Esophagus squamous epithelium (tissue), 5 donors: Measurements from ENCODE around the gene GINS2. TPM values are rescaled to one million over a fixed set of nuclear protein-coding genes. Genes with fewer than 3 reads are reported as not detected.

ENCODE experiments used
- DNase-seq: peaks from one replicate; lab custom pipeline; 2025; lab: John Stamatoyannopoulos, UW
- H3K27ac ChIP-seq, 4 donors: fragments of 200-600 bp; sonication (generic); one replicate each; pipeline ENCODE4 v1.5.1; 2016 to 2019; ENCODE audit warnings: mild to moderate bottlenecking in 1 of 4
- H3K27me3 ChIP-seq, 4 donors: fragments of 200-600 bp; sonication (generic); 1 replicate in 3 of 4; 2 replicates in 1 of 4; pipeline versions ENCODE4 v1.5.1 to v1.6.0; 2017 to 2021; ENCODE audit warnings: antibody characterized with exemption in 1 of 4
- H3K36me3 ChIP-seq, 3 donors: fragments of 200-600 bp; sonication (generic); one replicate each; pipeline ENCODE4 v1.5.1; 2016 to 2019
- H3K4me1 ChIP-seq, 3 donors: fragments of 200-600 bp; sonication (generic); one replicate each; pipeline ENCODE4 v1.5.1; 2017 to 2019
- H3K4me3 ChIP-seq, 4 donors: fragments of 200-600 bp; sonication (generic); 1 replicate in 3 of 4; 2 replicates in 1 of 4; pipeline ENCODE4 v1.5.1; 2016 to 2019; ENCODE audit warnings: mild to moderate bottlenecking in 2 of 4, moderate library complexity in 1 of 4
- H3K9me3 ChIP-seq, 3 donors: fragments of 200-600 bp; sonication (generic); one replicate each; pipeline ENCODE4 v1.5.1; 2016 to 2019
- POLR2A ChIP-seq, 4 donors: fragments of 450-650 bp; IDR thresholded peaks; one replicate each; pipeline ENCODE4 v1.6.1; 2017; ENCODE audit warnings: antibody characterized with exemption in 4 of 4, mild to moderate bottlenecking in 4 of 4, moderate library complexity in 3 of 4
- WGBS, 2 donors: methylation state at CpG; one replicate each; pipeline ENCODE4 v1.1.5; 2018; 5-methylcytosine and 5-hydroxymethylcytosine counted together
- intact Hi-C: fragments of 100-400 bp; cut with DNase I; formaldehyde crosslinking; loops from one replicate; pipeline ENCODE4 v1.15.0; 2022
- total RNA-seq, 4 donors: library from RNA; depleted of rRNA; stranded (reverse); fragments of >200 nt; gene quantifications; one replicate each; pipeline ENCODE4 v1.1.0, GENCODE V29; 2016
- TF ChIP-seq, protein P1 (sequence below), 6 experiments: fragments of 450-650 bp in 4 of 6; fragments of 200-600 bp in 2 of 6; sonication (generic) in 2 of 6; IDR thresholded peaks; one replicate each; pipeline ENCODE4 v1.5.1; 2016 to 2019; ENCODE audit warnings: antibody characterized with exemption in 6 of 6, mild to moderate bottlenecking in 4 of 6, moderate library complexity in 4 of 6
- donor health status: DM: yes; HTN: yes; CAD: no.

Gene GINS2
- total RNA-seq, 4 donors from 2014 or later, result 2.5 to 12.6 (median 6.7) TPM

- H3K4me3 ChIP-seq, result no peak overlapping the region
- no peak overlapping the region for H3K27ac ChIP-seq
- no peaks in the 10 kb centered on the region for H3K9me3 ChIP-seq
- intact Hi-C loops, result no loop called here
- H3K36me3 ChIP-seq, result peaks cover 0 to 46% (median 0%) of the 10 kb centered on the region in 3 donors
- TF ChIP-seq, protein P1, sequence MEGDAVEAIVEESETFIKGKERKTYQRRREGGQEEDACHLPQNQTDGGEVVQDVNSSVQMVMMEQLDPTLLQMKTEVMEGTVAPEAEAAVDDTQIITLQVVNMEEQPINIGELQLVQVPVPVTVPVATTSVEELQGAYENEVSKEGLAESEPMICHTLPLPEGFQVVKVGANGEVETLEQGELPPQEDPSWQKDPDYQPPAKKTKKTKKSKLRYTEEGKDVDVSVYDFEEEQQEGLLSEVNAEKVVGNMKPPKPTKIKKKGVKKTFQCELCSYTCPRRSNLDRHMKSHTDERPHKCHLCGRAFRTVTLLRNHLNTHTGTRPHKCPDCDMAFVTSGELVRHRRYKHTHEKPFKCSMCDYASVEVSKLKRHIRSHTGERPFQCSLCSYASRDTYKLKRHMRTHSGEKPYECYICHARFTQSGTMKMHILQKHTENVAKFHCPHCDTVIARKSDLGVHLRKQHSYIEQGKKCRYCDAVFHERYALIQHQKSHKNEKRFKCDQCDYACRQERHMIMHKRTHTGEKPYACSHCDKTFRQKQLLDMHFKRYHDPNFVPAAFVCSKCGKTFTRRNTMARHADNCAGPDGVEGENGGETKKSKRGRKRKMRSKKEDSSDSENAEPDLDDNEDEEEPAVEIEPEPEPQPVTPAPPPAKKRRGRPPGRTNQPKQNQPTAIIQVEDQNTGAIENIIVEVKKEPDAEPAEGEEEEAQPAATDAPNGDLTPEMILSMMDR (IDR thresholded peaks at IDR 0.05), result no peak
- TF ChIP-seq POLR2A (IDR thresholded peaks at IDR 0.05), result no peak
- no peak for DNase-seq
- 78 to 80% methylated on average over 1 to 3 of the region's 27 CpGs for WGBS, 2 donors
- H3K27me3 ChIP-seq, result no peaks in the 10 kb centered on the region
- H3K4me1 ChIP-seq, result peaks cover 38 to 67% (median 38%) of the 10 kb centered on the region in 3 donors
Observed at GRCh38 chr16:85636234-85636812, 52.4 kb downstream of the GINS2 start.

GRCh38 chr16:85635545-85636140 is 53.1 kb downstream of the GINS2 start:
- H3K9me3 ChIP-seq, result no peaks in the 10 kb centered on the region
- no peak for TF ChIP-seq POLR2A (IDR thresholded peaks at IDR 0.05)
- TF ChIP-seq, protein P1 (IDR thresholded peaks at IDR 0.05), result no peak
- 43 to 60% methylated on average over 5 to 16 of the region's 26 CpGs for WGBS, 2 donors
- DNase-seq, result no peak
- H3K4me1 ChIP-seq, result peaks cover 31 to 60% (median 31%) of the 10 kb centered on the region in 3 donors
- intact Hi-C loops, result no loop called here
- H3K27ac ChIP-seq, result no peak overlapping the region
- H3K36me3 ChIP-seq, result peaks cover 0 to 50% (median 0%) of the 10 kb centered on the region in 3 donors
- H3K27me3 ChIP-seq, result no peaks in the 10 kb centered on the region
- no peak overlapping the region for H3K4me3 ChIP-seq

DNA sequence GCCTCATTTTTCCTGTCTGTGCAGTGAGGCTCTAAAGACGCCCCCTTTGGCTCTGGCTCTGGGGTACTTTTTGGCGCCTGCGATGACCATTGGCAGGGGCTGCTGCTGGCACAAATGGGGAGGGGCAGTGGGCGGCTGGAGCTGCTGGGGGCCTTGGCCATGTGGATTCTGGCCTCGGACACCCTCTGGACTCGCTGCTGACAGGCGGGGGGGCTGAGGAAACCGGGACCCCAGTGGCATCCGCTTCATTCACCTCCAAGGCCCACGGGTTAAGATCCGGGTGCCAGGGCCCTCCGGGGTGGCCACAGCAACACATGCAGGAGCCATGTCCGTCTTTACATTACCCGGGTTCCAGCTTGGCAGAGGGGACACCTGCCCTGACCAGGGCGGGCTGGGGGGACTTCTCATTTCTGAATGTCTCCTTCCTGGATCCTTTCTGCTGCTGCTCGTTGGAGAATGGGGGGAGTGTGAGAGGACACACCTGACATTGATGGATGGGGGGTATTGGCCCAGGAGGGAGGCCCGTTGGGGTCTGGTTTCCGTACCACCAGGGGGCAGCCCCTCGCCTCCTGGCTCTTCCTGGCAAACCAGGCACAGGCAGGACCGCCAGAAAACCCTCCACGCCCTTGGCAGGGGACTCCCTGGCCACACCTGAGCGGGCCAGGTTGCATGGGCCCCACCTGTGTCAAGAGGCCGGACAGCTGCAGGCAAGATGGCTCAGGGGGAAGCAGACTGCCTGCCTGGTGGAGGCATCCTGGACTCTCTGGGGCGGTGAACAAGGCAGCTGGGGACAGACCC is 53.8 kb downstream of the GINS2 start:
- Histone ChIP-seq H3K36me3 (peaks cover 0 to 55% (median 0%) of the 10 kb centered on the region in 3 donors), H3K9me3 (peaks cover 0 to 2% (median 1%) of the 10 kb centered on the region in 3 donors), H3K4me3 (no peak overlapping the region), H3K27ac (no peak overlapping the region), H3K27me3 (no peaks in the 10 kb centered on the region), H3K4me1 (peaks cover 24 to 53% (median 24%) of the 10 kb centered on the region in 3 donors)
- DNase-seq, result no peak
- intact Hi-C loops, result no loop called here
- WGBS, 2 donors, result 22 to 90% methylated on average over 3 to 4 of the region's 24 CpGs
- TF ChIP-seq POLR2A (IDR thresholded peaks at IDR 0.05), result no peak
- TF ChIP-seq, protein P1 (IDR thresholded peaks at IDR 0.05), result no peak

- TF ChIP-seq, protein P1 (IDR thresholded peaks at IDR 0.05), result no peak
- no peak for TF ChIP-seq POLR2A (IDR thresholded peaks at IDR 0.05)
- Histone ChIP-seq H3K27ac (no peak overlapping the region), H3K9me3 (peaks cover 0 to 10% (median 10%) of the 10 kb centered on the region in 3 donors), H3K27me3 (no peaks in the 10 kb centered on the region), H3K36me3 (peaks cover 0 to 66% (median 0%) of the 10 kb centered on the region in 3 donors), H3K4me3 (no peak overlapping the region), H3K4me1 (peaks cover 14 to 43% (median 15%) of the 10 kb centered on the region in 3 donors)
- intact Hi-C loops, result no loop called here
- DNase-seq, result no peak
- 90 to 100% methylated on average over 1 to 14 of the region's 35 CpGs for WGBS, 2 donors
Observed at GRCh38 chr16:85633888-85634287, 54.9 kb downstream of the GINS2 start.

DNA sequence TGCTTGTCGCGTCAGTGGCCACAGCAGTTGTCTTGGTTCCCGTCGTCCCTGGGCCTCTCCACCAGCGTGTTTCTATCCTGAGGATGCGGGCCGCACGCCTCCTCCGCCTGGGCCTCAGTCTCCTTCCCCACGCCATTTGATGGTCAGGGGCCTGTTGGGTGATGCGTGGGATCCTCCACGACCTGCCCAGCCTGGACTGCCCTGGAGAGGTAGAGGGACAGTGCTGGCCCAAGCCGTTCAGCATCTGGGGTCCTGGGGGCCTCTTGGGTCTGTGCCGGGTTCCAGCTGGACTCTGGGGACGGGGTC is 55.4 kb downstream of the GINS2 start:
- Histone ChIP-seq H3K4me3 (no peak overlapping the region), H3K4me1 (peaks cover 10 to 38% (median 12%) of the 10 kb centered on the region in 3 donors), H3K27ac (no peak overlapping the region), H3K9me3 (peaks cover 0 to 10% (median 10%) of the 10 kb centered on the region in 3 donors), H3K36me3 (peaks cover 0 to 71% (median 0%) of the 10 kb centered on the region in 3 donors), H3K27me3 (no peaks in the 10 kb centered on the region)
- WGBS, 2 donors, result no CpG with 5 or more reads among the region's 15 CpGs
- DNase-seq, result no peak
- TF ChIP-seq, protein P1 (IDR thresholded peaks at IDR 0.05), result no peak
- TF ChIP-seq POLR2A (IDR thresholded peaks at IDR 0.05), result no peak
- intact Hi-C loops, result no loop called here
